Endothelial cell of umbilical vein (primary cell): ENCODE results near the gene ASB2. TPM values are rescaled to one million over a fixed set of nuclear protein-coding genes. Genes with fewer than 3 reads are reported as not detected.

Experiments
- BruUV-seq: library from RNA; stranded (reverse); fragments of 400-500 nt; replicated peaks from 2 replicates; lab custom pipeline; 2021; lab: Mats Ljungman, UMichigan
- CTCF ChIA-PET: fragments of 300-600, 350-600 bp; sonication (Branson Sonifier 250); formaldehyde crosslinking; loops from one replicate; lab custom pipeline; 2021; ENCODE audit warnings: antibody characterized with exemption, inconsistent platforms; lab: Charles Lee
- POLR2A ChIA-PET: fragments of 300-600, 350-600 bp; sonication (Branson Sonifier 250); formaldehyde crosslinking; loops from one replicate; lab custom pipeline; 2021; ENCODE audit warnings: antibody characterized with exemption, inconsistent platforms; lab: Charles Lee
- DNase-seq: peaks from one replicate; pipeline ENCODE4 v3.0.0-alpha.2; 2011; ENCODE audit warnings: low read depth, low spot score
- FAIRE-seq: peaks from 2 replicates; lab custom pipeline; 2011; peaks lifted over from hg19 to GRCh38; lab: Jason Lieb, UNC
- H2AFZ ChIP-seq: 2 replicates; pipeline ENCODE4 v1.6.0; 2012; ENCODE audit warnings: low read depth, low read length, control low read depth, inconsistent platforms
- H3K27ac ChIP-seq: 2 replicates; pipeline ENCODE4 v1.5.1; 2011; ENCODE audit warnings: low read depth, mild to moderate bottlenecking, control low read depth, low read length, moderate library complexity; ENCODE audit not compliant: insufficient read depth
- H3K27me3 ChIP-seq, 2 experiments: 2 replicates each; pipeline versions ENCODE4 v1.6.0 to v1.6.1; 2011; ENCODE audit warnings: low read length in 2 of 2, mixed read lengths in 1 of 2; ENCODE audit not compliant: control insufficient read depth in 2 of 2, insufficient read depth in 2 of 2
- H3K36me3 ChIP-seq, 2 experiments: 2 replicates in 1 of 2; 3 replicates in 1 of 2; pipeline ENCODE4 v1.5.1; 2011; ENCODE audit warnings: low read length in 2 of 2, mild to moderate bottlenecking in 1 of 2, moderate library complexity in 1 of 2; ENCODE audit not compliant: control insufficient read depth in 2 of 2, insufficient read depth in 2 of 2; ENCODE audit errors: extremely low read depth in 1 of 2
- H3K4me1 ChIP-seq: 3 replicates; pipeline ENCODE4 v1.5.1; 2011; ENCODE audit warnings: mild to moderate bottlenecking, low read length; ENCODE audit not compliant: control insufficient read depth, insufficient read depth; ENCODE audit errors: extremely low read depth
- H3K4me2 ChIP-seq: 2 replicates; pipeline ENCODE4 v1.6.1; 2011; ENCODE audit warnings: low read length, control low read depth, mixed read lengths; ENCODE audit not compliant: insufficient read depth
- H3K4me3 ChIP-seq, 3 experiments: fragments of 200-600 bp in 1 of 3; sonication (generic), shearing (Covaris generic) in 1 of 3; replicated peaks in 1 of 3; 2 replicates each; pipeline ENCODE4 v1.5.1; 2011 to 2016; ENCODE audit warnings: control low read depth in 3 of 3, low read length in 3 of 3, mild to moderate bottlenecking in 2 of 3, inconsistent platforms in 1 of 3, low read depth in 1 of 3, moderate library complexity in 1 of 3; ENCODE audit not compliant: insufficient read depth in 1 of 3
- H3K79me2 ChIP-seq: 2 replicates; pipeline ENCODE4 v1.6.0; 2012; ENCODE audit warnings: low read length, inconsistent platforms; ENCODE audit not compliant: control insufficient read depth, insufficient read depth
- H3K9ac ChIP-seq: replicated peaks from 2 replicates; pipeline ENCODE3; 2011; ENCODE audit warnings: low read length, control low read depth; ENCODE audit not compliant: insufficient read depth; ENCODE audit errors: extremely low read depth
- H3K9me1 ChIP-seq: replicated peaks from 3 replicates; pipeline ENCODE4 v1.6.0; 2011; ENCODE audit warnings: mild to moderate bottlenecking, low read length; ENCODE audit not compliant: control insufficient read depth, insufficient read depth; ENCODE audit errors: extremely low read depth
- H3K9me3 ChIP-seq: replicated peaks from 2 replicates; pipeline ENCODE4 v1.5.1; 2012; ENCODE audit warnings: low read length, inconsistent platforms; ENCODE audit not compliant: control insufficient read depth, insufficient read depth
- H4K20me1 ChIP-seq: replicated peaks from 2 replicates; pipeline ENCODE3; 2011; ENCODE audit warnings: mild to moderate bottlenecking, low read length; ENCODE audit not compliant: control insufficient read depth, insufficient read depth; ENCODE audit errors: extremely low read depth
- EZH2 ChIP-seq: IDR thresholded peaks from 2 replicates; pipeline ENCODE4 v1.6.1; 2012; ENCODE audit warnings: borderline replicate concordance, low read depth, mild to moderate bottlenecking, moderate library complexity, low read length, inconsistent platforms; ENCODE audit not compliant: severe bottlenecking
- FOS ChIP-seq: IDR thresholded peaks from 2 replicates; pipeline ENCODE4 v1.6.1; 2011; ENCODE audit warnings: mild to moderate bottlenecking, low read length, moderate library complexity, borderline replicate concordance; ENCODE audit not compliant: insufficient read depth
- GATA2 ChIP-seq: IDR thresholded peaks from 2 replicates; pipeline ENCODE4 v1.7.0; 2011; ENCODE audit warnings: low read depth, mild to moderate bottlenecking, moderate library complexity, mixed read lengths, low read length; ENCODE audit not compliant: insufficient read length, insufficient read depth
- JUN ChIP-seq: IDR thresholded peaks from 2 replicates; pipeline ENCODE4 v1.6.1; 2011; ENCODE audit warnings: borderline replicate concordance, low read depth; ENCODE audit not compliant: insufficient read length, insufficient read depth
- MYC ChIP-seq: IDR thresholded peaks from one replicate; pipeline ENCODE4 v1.6.1; 2011; ENCODE audit warnings: mild to moderate bottlenecking, low read depth, low read length
- POLR2A ChIP-seq: IDR thresholded peaks from 2 replicates; pipeline ENCODE4 v1.6.1; 2012; ENCODE audit warnings: low read depth, mild to moderate bottlenecking, control low read depth, low read length
- POLR2AphosphoS5 ChIP-seq: IDR thresholded peaks from 2 replicates; pipeline ENCODE4 v1.6.1; 2012; ENCODE audit warnings: low read depth, mild to moderate bottlenecking, control low read depth, low read length, moderate library complexity; ENCODE audit not compliant: insufficient read depth
- dilution Hi-C: fragments of 300-500 bp; cut with MboI; formaldehyde crosslinking; loops from one replicate; pipeline ENCODE4 v1.15.0; 2019; ENCODE audit warnings: low sequenced_read_pairs; ENCODE audit not compliant: extremely low pct_ligation_motif_present
- intact Hi-C: fragments of 100-400 bp; cut with micrococcal nuclease; formaldehyde crosslinking; loops from one replicate; pipeline ENCODE4 v1.10.0; 2022
- polyA plus RNA-seq, 4 experiments: library from polyadenylated mRNA; depleted of rRNA in 3 of 4; stranded (reverse) in 3 of 4; unstranded in 1 of 4; fragments of >200 nt; gene quantifications; 2 replicates each; pipeline versions ENCODE4 v1.2.1 to v1.2.3, GENCODE V29; 2011 to 2012; ENCODE audit warnings: missing spikeins in 1 of 4
- total RNA-seq: library from RNA; stranded (reverse); gene quantifications from 2 replicates; pipeline ENCODE4 v1.2.3, GENCODE V29; 2021
- TF ChIP-seq, protein P1 (sequence below), 2 donors: IDR thresholded peaks; 1 replicate in 1 of 2; 2 replicates in 1 of 2; pipeline ENCODE4 v1.5.1; 2011; ENCODE audit warnings: low read length in 2 of 2, mild to moderate bottlenecking in 2 of 2, moderate library complexity in 2 of 2, control low read depth in 1 of 2, inconsistent platforms in 1 of 2, low read depth in 1 of 2; ENCODE audit not compliant: insufficient read depth in 1 of 2; ENCODE audit errors: extremely low read depth in 1 of 2
- TF ChIP-seq, protein P2 (sequence below): IDR thresholded peaks from 2 replicates; pipeline ENCODE4 v1.6.1; 2011; ENCODE audit not compliant: insufficient read depth, insufficient read length

Gene ASB2
- total and polyA plus RNA-seq, 2 donors (not counting 3 experiments of a cell fraction or from before 2014, with no cell fraction given): not detected

DNA sequence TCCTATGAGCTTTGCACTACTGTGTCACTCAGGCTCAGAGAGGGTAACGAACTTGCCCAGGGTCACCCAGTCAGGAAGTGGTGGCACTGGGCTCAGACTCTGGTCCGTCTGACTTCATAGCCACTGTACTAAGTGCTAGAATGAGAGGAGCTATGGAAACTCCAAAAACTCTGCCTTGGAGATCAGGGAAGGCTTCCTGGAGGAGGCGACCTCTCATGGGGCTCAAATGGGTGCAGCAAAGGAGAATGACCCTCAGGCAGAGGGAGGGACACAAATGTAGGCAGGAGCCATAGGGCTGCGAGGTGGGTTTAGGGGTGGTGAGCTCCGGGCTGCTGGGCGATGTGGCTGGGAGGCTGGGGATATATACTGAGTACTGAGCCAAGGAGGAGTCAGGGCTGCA, 23.9 kb upstream of the ASB2 start:
- ChIA-PET CTCF (interaction anchor here (0.8 to 12.5 kb wide), 8 partner anchors 15 to 793 kb away, joined by 3 to 368 read pairs (median 4); partner anchors contain the start of gene UBR7), POLR2A (no interaction called here)
- TF ChIP-seq, protein P1, sequence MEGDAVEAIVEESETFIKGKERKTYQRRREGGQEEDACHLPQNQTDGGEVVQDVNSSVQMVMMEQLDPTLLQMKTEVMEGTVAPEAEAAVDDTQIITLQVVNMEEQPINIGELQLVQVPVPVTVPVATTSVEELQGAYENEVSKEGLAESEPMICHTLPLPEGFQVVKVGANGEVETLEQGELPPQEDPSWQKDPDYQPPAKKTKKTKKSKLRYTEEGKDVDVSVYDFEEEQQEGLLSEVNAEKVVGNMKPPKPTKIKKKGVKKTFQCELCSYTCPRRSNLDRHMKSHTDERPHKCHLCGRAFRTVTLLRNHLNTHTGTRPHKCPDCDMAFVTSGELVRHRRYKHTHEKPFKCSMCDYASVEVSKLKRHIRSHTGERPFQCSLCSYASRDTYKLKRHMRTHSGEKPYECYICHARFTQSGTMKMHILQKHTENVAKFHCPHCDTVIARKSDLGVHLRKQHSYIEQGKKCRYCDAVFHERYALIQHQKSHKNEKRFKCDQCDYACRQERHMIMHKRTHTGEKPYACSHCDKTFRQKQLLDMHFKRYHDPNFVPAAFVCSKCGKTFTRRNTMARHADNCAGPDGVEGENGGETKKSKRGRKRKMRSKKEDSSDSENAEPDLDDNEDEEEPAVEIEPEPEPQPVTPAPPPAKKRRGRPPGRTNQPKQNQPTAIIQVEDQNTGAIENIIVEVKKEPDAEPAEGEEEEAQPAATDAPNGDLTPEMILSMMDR (IDR thresholded peaks at IDR 0.05; ENCODE audit: extremely low read depth in 1 of 2, insufficient read depth in 1 of 2, low read depth in 1 of 2, low read length in 2 of 2): no peak
- TF ChIP-seq, protein P2, sequence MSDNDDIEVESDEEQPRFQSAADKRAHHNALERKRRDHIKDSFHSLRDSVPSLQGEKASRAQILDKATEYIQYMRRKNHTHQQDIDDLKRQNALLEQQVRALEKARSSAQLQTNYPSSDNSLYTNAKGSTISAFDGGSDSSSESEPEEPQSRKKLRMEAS: no peak
- no peak for TF ChIP-seq FOS
- TF ChIP-seq EZH2: no peak
- TF ChIP-seq MYC: no peak
- TF ChIP-seq GATA2: no peak
- no peak for TF ChIP-seq JUN
- no peak for TF ChIP-seq POLR2A
- TF ChIP-seq POLR2AphosphoS5: no peak
- BruUV-seq: no TSS peak
- dilution Hi-C loops (no loop called here), intact Hi-C loops (loop anchor here (10.0 kb wide), 1 partner anchor 345 kb away; no protein-coding TSS in a partner anchor)
- Histone ChIP-seq H3K9ac (no peak overlapping the region), H3K27me3 (no peaks in the 10 kb centered on the region), H3K79me2 (no peaks in the 10 kb centered on the region), H4K20me1 (no peaks in the 10 kb centered on the region), H3K4me2 (no peak overlapping the region), H3K27ac (no peak overlapping the region), H3K9me1 (no peaks in the 10 kb centered on the region), H3K4me3 (no peak overlapping the region), H3K9me3 (no peaks in the 10 kb centered on the region), H2AFZ (no peak overlapping the region), H3K4me1 (no peaks in the 10 kb centered on the region), H3K36me3 (no peaks in the 10 kb centered on the region)
- FAIRE-seq (no peak), DNase-seq (no peak)
